Measurements from ENCODE around the gene HSF5.
A peak's percentile ranks its signal among the peaks of the same experiment; 100 is the strongest.
"Not testable (repeated sequence)": the region's sequence is repeated elsewhere in the genome, so short reads cannot be mapped to it uniquely, and the experiment has no call there.

HSF5 gene

GRCh38 chr17:58516644-58517377 is 28.6 kb upstream of the HSF5 start:
- no peak for DNase-seq (ENCODE audit: low read depth in 2 of 2)

GRCh38 chr17:58515286-58515685 is 27.1 kb upstream of the HSF5 start:
- no peak for DNase-seq (ENCODE audit: low read depth in 2 of 2)

GRCh38 chr17:58514770-58515157 is 26.6 kb upstream of the HSF5 start:
- DNase-seq (ENCODE audit: low read depth in 2 of 2), result no peak

GRCh38 chr17:58513965-58514769 is 26.0 kb upstream of the HSF5 start, which contains the start of gene MTMR4:
TSS of gene MTMR4 (minus strand) at chr17:58514638. CDS start at chr17:58514407, 231 bp downstream.
- peak; percentile 44 to 62 for DNase-seq (ENCODE audit: low read depth in 2 of 2)

GRCh38 chr17:58513267-58513964 is 25.2 kb upstream of the HSF5 start:
- no peak for DNase-seq (ENCODE audit: low read depth in 2 of 2)

GRCh38 chr17:58510075-58510474 is 21.9 kb upstream of the HSF5 start:
- no peak for DNase-seq (ENCODE audit: low read depth in 2 of 2)

- DNase-seq (ENCODE audit: low read depth in 2 of 2), result no peak
Measured at GRCh38 chr17:58508341-58509067, 20.3 kb upstream of the HSF5 start.

GRCh38 chr17:58507123-58507634 is 19.0 kb upstream of the HSF5 start:
- no peak for DNase-seq (ENCODE audit: low read depth in 2 of 2)

GRCh38 chr17:58506354-58507080 is 18.3 kb upstream of the HSF5 start:
- DNase-seq (ENCODE audit: low read depth in 2 of 2), result no peak

GRCh38 chr17:58504826-58505351 is 16.7 kb upstream of the HSF5 start:
- no peak for DNase-seq (ENCODE audit: low read depth in 2 of 2)

- DNase-seq (ENCODE audit: low read depth in 2 of 2), result no peak
Measured at GRCh38 chr17:58503866-58504265, 15.7 kb upstream of the HSF5 start.

- DNase-seq (ENCODE audit: low read depth in 2 of 2), result not testable (repeated sequence)
Measured at GRCh38 chr17:58503134-58503533, 14.9 kb upstream of the HSF5 start.

GRCh38 chr17:58501451-58501850 is 13.2 kb upstream of the HSF5 start:
- DNase-seq (ENCODE audit: low read depth in 2 of 2), result no peak

- DNase-seq (ENCODE audit: low read depth in 2 of 2), result no peak
Measured at GRCh38 chr17:58498177-58498828, 10.1 kb upstream of the HSF5 start.

GRCh38 chr17:58493506-58493905 is 5.3 kb upstream of the HSF5 start:
- no peak for DNase-seq (ENCODE audit: low read depth in 2 of 2)

- DNase-seq (ENCODE audit: low read depth in 2 of 2), result no peak
Measured at GRCh38 chr17:58492238-58493121, 4.3 kb upstream of the HSF5 start.

- DNase-seq (ENCODE audit: low read depth in 2 of 2), result no peak
Measured at GRCh38 chr17:58491510-58492045, 3.4 kb upstream of the HSF5 start.

GRCh38 chr17:58488428-58488890 is 251 bp upstream of the HSF5 start:
- DNase-seq (ENCODE audit: low read depth in 2 of 2), result no peak

- no peak for DNase-seq (ENCODE audit: low read depth in 2 of 2)
Measured at GRCh38 chr17:58484600-58484999, 3.6 kb downstream of the HSF5 start.

Data from stimulated activated CD8-positive, alpha-beta memory T cell treated with anti-CD3 and anti-CD28 coated beads, Interleukin-2, amount 100 ng/mL, for 1 hour (primary cell).